HG02970 (cell line): ENCODE results near the gene OR4C46.
"Not testable (repeated sequence)": the region's sequence is repeated elsewhere in the genome, so short reads cannot be mapped to it uniquely, and the experiment has no call there.

Source experiments
- ATAC-seq: cut with Tn5 transposase; IDR thresholded peaks from one replicate; pipeline ENCODE4 v1.9.1; 2021; ENCODE audit warnings: mild to moderate bottlenecking, moderate library complexity, moderate number of reproducible peaks; ENCODE audit not compliant: unreplicated experiment, low FRiP score

OR4C46 gene

DNA sequence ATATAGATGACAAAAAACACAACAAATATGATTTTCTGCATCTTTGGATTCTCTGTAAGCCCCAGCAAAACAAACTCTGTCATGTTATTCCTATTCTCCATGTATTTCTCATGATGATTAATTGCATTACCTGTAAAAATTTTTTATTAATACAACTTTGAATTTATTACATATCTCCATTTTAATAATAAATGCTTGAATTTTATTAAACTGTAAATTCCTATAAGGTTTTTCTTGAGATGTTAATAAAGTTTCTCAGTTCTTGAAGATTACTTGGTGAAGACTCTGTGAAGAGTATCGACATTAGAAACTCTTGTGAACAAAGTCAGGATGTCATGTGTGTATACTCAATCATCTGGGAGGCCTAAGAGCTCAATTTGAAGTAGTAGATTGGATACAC lies at the start of gene OR4C46:
OR4C46 (minus strand) TSS at position 101 of the 400 bp plus-strand sequence; CDS start at position 101, 0 bp downstream.
- no peak for ATAC-seq

DNA sequence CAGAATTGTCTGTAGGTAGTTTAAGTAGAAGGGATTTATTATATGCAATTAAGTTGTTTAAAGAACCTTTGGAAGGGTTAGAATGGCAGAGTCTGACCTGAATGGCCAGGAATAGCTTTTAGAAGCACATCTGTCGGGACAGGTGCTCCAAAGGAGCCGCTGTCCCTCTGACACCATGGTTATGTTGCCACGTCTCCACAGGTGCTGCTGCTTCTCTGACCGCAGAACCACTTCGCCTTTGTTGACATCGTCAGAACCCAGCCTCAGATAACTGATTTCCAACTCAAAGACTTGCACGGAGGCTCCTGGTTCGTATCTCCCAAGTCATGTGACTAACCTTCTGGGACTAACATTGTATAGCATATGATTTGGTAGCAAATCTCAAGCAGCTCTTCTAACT lies 41.8 kb upstream of the OR4C46 start:
- not testable (repeated sequence) for ATAC-seq

DNA sequence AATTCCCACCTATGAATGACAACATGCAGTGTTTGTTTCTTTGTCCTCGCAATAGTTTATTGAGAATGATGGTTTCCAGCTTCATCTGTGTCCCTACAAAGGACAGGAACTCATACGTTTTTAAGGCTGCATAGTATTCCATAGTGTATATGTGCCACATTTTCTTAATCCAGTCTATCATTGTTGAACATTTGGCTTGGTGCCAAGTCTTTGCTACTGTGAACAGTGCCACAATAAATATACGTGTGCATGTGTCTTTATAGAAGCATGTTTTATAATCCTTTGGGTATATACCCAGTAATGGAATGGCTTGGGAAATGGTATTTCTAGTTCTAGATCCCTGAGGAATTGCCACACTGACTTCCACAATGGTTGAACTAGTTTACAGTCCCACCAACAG lies 42.4 kb downstream of the OR4C46 start:
- ATAC-seq = not testable (repeated sequence)

DNA sequence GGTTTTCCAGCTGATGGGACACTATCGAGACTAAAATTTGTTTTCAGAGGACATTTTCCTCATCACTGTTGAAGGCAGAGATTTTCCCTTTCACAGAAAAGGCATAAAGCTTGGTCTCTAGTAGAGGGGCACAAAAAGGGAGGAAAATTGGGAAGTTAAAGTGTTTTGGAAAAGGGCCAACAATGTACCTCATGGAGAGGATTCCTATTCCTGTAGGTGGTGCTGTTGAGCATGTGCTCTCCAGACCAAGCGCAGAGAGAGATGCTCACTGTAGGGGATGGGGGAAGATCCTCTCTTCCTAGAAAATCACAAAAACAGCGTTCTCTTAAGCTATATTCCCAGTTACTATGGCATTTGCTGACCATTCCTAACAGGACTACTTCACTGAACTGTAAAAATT lies 44.9 kb downstream of the OR4C46 start:
- ATAC-seq = no peak

DNA sequence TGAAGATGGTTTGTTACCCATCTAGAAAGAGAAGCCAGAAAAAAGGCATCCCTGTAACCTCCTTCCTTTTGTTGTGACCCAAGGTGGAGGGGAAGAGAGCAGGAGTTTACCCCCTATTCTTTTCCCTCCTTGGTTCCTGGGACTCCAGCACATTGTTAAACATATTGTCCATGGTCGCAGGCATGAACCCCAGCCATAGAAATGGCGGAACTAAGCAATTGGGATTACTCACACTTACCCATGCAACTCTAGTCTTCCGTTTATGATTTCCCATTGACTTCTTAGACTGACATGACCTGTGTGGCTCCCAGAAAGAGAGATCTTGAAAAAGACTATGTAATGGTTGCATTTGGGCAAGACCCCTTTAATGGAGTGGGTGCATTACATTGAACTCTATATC lies 45.4 kb downstream of the OR4C46 start:
- no peak for ATAC-seq
